Activated T-helper 1 cell treated with anti-CD3 and anti-CD28 coated beads, Interleukin-2, amount 50 U/mL, for 16 hours (primary cell): Measurements from ENCODE around the gene GRIN1.
A peak's percentile ranks its signal among the peaks of the same experiment; 100 is the strongest.
"Not testable (repeated sequence)": the region's sequence is repeated elsewhere in the genome, so short reads cannot be mapped to it uniquely, and the experiment has no call there.

ENCODE experiments used
- DNase-seq, 2 donors: peaks; one replicate each; pipeline ENCODE4 v3.0.0-alpha.2; 2020; ENCODE audit warnings: low read depth in 1 of 2, low spot score in 1 of 2

Gene GRIN1

GRCh38 chr9:137128862-137129455 lies 10.0 kb upstream of the GRIN1 start:
- DNase-seq: no peak

DNA sequence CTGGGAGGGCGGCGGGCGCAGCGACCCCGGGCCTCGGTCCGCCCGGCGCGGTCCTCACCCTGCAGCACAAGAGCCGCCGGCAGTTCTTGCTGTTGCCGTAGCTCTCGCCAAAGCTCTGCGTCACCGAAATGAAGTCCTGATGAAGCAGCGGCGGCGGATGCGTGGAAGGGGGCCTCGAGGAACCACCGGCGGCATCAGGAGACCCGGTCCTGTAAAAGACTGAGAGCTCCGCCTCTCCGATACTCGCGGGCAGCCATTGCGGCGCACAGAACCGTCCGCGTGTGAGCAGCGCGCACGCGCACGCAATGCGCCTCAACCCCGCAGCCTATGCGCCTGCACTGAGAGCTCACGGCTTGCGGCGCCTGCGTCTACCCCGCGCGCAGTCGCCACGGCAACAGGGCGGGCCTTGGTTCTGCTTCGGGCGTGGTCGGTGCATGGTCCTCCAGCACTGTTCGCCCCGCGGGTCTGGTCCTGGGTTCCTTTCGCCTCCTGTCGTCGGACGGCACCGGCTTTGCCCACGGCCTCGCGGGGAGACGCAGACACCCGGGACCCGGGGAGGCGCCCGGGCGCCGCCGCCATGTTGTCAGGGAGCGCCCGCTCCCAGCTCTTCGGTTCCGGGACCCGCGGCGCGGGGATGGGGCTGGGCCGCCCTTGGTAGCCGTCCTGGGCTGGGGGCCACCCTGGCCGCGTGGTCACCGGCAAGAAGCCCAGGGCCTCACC lies 9.3 kb upstream of the GRIN1 start:
- DNase-seq: peak; percentile 78 to 87

GRCh38 chr9:137130176-137130755 lies 8.7 kb upstream of the GRIN1 start:
- no peak for DNase-seq

- no peak for DNase-seq
Observed at GRCh38 chr9:137134191-137134590, 4.8 kb upstream of the GRIN1 start.

DNA sequence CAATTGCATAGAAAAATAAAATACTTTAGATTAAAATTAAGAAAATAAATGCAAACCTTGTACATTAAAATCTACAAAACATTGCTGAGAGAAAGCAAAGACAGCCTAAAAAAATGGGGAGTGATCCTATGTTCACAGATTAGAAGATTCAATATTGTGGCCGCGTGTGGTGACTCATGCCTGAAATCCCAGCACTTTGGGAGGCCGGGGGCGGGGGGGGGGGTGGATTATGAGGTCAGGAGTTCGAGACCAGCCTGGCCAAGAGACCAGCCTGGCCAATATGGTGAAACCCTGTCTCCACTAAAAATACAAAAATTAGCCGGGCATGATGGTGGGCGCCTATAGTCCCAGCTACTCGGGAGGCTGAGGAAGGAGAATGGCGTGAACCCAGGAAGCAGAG lies 3.8 kb upstream of the GRIN1 start:
- DNase-seq: not testable (repeated sequence)

- no peak for DNase-seq
Observed at GRCh38 chr9:137136261-137136880, 2.6 kb upstream of the GRIN1 start.

DNA sequence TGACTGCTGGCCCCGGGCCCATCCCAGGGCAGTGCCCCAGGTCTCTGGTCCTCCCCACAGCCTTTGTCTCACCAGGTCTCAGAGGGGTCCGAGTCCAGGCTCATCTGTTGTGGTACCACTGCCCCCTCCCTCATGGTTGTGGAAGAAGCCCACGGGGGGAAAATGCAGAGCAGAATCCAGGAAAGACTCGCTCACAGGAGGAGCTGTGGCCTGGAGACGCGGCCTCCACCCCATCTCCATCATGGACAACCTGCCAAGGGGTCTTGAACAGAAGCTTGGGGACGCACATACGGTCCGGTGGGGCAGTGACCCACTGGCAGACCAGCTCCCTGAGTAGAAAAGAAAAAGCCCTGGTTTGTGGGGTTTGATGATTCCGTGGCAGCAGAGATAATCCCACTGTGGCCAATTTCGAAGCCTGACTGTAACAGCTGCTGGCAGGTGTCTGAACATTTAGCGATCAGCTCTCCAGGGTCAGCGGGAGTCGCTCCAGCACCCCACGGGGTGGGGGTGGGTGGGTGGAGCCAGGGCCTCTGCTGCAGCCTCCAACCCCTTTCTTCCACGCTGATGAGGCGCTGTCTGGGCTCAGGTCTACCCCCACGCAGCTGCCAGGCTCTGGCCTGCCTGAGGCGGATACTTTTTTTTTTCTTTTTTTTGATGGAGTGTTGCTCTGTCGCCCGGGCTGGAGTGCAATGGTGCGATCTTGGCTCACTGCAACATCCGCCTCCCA lies 1.9 kb upstream of the GRIN1 start:
- DNase-seq: no peak

GRCh38 chr9:137138058-137138721 lies 764 bp upstream of the GRIN1 start:
- no peak for DNase-seq

DNA sequence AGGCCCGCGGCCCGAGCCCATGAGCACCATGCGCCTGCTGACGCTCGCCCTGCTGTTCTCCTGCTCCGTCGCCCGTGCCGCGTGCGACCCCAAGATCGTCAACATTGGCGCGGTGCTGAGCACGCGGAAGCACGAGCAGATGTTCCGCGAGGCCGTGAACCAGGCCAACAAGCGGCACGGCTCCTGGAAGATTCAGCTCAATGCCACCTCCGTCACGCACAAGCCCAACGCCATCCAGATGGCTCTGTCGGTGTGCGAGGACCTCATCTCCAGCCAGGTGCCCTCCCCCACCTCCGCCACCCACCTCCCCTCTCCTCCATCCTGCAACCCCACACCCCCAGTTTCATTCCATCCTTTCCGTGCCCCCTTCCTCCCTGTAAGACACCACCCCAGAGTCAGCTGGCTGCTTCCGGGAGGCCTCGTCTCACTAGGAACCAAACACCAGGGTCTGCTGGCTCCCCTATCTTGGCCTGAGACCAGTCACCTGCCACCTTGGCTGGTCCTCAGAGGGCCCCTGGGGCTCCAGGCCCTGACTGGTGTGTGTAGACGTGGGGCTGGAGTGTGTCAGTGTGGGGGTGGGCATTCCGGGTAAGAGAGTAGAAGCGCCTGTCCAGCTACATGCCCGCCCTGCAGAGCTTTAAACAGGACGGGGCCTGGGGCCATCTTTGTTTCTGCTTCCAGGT lies 655 bp downstream of the GRIN1 start:
- DNase-seq: no peak

- DNase-seq: no peak
Observed at GRCh38 chr9:137140151-137141012, 1.4 kb downstream of the GRIN1 start.

DNA sequence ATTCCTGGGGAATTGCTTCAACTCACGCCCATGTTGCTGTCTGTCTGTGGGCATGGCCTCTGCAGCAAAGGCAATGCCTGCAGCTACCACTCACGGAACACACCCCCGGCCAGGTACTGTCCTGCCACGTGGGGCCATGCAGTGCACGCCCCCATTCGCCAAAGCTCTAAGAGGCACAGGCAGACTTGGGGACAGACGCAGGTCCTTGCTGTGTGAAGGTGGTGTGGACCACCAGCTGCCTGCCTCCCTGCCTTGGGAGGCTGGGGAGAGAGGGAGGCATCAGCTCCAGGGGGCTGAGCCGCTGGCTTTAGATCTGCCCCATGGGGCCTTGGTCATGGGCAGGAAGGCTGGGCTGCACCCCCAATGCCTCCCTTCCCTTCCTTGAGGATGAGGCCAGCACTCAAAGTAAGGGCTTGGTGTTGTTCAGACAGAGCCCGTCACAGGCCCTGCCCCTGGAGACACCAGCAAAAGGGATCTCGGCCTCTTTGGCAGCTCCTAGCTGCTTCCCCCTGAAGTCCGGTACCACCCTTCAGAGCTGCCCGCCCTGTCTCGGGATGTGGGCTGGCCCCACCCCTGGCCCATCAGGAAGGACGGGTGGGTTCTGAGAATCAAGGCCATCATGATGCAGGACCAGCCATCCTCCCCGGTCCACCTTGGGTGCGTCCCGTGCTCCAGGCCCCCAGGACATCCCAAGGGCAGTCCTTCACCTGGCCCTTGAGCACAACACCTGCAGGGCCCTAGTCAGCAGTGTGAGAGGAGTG lies 2.3 kb downstream of the GRIN1 start:
- DNase-seq: no peak

- no peak for DNase-seq
Observed at GRCh38 chr9:137141976-137142936, 3.3 kb downstream of the GRIN1 start.

GRCh38 chr9:137143459-137143858 lies 4.5 kb downstream of the GRIN1 start:
- no peak for DNase-seq

DNA sequence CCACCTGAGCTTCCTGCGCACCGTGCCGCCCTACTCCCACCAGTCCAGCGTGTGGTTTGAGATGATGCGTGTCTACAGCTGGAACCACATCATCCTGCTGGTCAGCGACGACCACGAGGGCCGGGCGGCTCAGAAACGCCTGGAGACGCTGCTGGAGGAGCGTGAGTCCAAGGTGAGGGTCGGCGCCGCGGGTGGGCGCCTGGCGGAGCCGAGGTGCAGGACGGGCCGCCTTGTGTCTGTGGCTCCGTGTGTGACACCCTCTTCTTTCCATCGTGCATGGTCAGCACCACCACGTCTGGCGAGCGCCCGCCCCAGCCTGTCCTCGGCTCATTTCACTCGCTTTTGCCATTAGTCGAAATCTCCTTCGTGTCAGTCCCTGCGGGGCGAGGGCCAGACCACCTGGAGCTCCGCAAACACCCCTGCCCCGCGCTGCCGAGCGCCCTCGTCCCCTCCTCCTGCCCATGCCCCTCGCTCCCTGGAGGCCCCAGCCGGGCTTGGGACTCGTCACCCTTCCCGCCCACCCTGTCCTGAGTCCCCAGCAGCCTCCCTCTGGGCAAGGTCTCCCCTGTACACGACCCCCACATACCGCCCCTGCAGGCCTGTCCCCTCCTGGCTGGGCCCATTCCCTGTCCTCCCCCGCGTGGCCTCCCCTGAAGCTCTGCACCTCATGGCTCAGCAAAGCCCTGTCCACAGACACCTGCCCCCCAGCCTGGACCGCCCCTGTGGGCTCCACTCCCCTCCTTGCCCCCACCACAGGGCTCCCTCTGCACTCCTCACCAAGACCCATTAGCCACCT lies 7.0 kb downstream of the GRIN1 start:
- DNase-seq: no peak

- DNase-seq: no peak
Observed at GRCh38 chr9:137146527-137146918, 7.6 kb downstream of the GRIN1 start.

DNA sequence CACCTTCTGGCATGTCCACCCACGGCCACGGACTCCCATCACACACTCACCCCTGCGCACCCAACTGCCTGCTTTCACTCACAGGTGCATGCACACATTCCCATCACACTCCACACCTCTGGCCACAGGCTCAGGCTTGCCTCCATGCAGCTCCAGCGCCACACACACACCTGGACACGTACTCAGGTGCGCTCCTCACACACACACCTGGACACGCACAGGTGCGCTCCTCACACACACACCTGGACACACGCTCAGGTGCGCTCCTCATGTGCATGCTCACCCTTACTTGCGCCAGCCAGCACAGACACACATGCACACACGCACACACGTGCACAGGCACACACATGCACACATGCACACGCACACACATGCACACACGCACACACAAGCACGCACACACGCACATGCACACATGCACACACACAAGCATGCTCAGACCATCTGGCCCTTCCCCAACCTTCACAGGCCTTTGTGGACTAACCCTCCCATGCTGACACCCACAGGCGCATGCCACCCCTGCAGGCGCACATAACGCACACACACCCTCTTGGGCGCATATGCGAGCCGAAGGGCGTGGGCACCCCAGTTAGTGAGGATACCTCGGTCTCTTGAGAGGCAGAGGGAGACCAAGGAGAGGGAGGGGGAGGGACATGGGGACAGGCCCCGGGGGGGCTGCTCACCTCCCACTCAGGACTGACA lies 8.3 kb downstream of the GRIN1 start:
- DNase-seq: no peak
